ENCODE measurements around the gene SNRNP48.

DNA sequence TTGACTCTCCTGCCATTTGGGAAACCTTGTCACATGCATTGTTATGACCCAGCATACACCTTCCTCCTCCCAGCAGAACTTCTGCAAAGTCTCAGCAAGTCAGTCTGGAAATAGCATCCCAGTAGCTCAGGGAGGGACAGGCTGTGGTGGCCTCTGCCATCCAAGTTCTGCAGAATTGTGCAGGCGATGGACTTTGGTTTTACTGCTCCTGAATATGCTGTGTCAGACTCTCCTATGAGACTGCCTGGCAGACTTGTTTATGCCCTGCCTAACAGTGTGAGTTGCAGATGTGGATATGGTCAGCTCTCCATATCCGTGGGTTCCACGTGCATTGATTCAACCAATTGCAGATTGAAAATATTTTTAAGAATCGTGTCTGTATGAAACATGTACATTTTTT, 52.8 kb downstream of the SNRNP48 start:
- TF ChIP-seq POLR2AphosphoS5 (IDR thresholded peaks at IDR 0.05; ENCODE audit: low read depth, low read length) = no peak
- TF ChIP-seq POLR2A (IDR thresholded peaks at IDR 0.05; ENCODE audit: low read depth, low read length) = no peak
- no peak for TF ChIP-seq TAF1 (IDR thresholded peaks at IDR 0.05; ENCODE audit: borderline replicate concordance, low read depth, low read length)

Data from GM12892 (cell line).